Daoy (cell line): ENCODE data around the gene CFD. TPM values are rescaled to one million over a fixed set of nuclear protein-coding genes. Genes with fewer than 3 reads are reported as not detected.
"Not testable (repeated sequence)": the region's sequence is repeated elsewhere in the genome, so short reads cannot be mapped to it uniquely, and the experiment has no call there.

Experiments
- DNase-seq: peaks from one replicate; pipeline ENCODE4 v3.0.0-alpha.2; 2015; ENCODE audit warnings: low read depth
- total RNA-seq: library from RNA; depleted of rRNA; stranded (reverse); fragments of >200 nt; shearing (Covaris generic); gene quantifications from 2 replicates; pipeline ENCODE4 v1.2.3, GENCODE V29; 2014

The CFD gene
- total RNA-seq, 1 experiment from 2014 or later: 5.7 TPM

DNA sequence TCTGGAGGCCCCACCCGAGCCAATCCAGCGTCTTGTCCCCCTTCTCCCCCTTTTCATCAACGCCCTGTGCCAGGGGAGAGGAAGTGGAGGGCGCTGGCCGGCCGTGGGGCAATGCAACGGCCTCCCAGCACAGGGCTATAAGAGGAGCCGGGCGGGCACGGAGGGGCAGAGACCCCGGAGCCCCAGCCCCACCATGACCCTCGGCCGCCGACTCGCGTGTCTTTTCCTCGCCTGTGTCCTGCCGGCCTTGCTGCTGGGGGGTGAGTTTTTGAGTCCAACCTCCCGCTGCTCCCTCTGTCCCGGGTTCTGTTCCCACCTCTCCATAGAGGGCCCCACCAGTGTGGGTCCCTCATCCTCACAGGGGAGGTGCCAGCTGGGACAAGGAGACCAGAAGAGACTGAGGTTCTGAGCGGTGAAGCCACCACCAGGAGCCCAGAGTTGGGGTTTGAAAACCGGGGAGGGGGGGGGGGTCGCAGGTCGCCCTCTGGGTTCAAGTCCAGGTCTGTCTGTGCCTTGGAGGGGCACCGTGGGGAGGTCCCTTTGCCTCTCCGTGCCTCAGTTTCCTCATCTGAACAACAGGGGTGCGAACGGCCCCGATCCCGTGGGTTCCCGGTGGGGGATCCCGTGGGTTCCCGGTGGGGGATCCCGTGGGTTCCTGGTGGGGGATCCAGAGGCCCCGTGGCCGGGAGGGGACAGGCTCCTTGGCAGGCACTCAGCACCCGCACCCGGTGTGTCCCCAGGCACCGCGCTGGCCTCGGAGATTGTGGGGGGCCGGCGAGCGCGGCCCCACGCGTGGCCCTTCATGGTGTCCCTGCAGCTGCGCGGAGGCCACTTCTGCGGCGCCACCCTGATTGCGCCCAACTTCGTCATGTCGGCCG lies 7.1 kb upstream of the CFD start, which contains the start of gene ELANE:
Gene ELANE (plus strand): TSS at position 168 of the 878 bp plus-strand sequence. CDS start 26 bp downstream, at position 194.
- DNase-seq: no peak

GRCh38 chr19:853014-853585 lies 6.4 kb upstream of the CFD start:
- no peak for DNase-seq

DNA sequence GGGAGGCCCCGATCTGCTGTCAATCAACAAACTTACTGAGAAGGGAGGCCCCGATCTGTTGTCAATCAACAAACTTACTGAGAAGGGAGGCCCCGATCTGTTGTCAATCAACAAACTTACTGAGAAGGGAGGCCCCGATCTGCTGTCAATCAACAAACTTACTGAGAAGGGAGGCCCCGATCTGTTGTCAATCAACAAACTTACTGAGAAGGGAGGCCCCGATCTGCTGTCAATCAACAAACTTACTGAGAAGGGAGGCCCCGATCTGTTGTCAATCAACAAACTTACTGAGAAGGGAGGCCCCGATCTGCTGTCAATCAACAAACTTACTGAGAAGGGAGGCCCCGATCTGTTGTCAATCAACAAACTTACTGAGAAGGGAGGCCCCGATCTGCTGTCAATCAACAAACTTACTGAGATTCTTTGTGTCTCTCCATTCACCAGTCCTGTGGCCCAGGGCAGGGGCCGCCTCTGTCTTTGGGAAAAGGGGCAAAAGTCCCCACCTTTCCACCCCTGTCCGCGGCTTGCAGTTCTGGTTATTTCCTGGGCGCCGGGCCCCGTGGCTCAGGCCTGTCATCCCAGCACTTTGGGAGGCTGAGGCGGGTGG lies 5.7 kb upstream of the CFD start:
- not testable (repeated sequence) for DNase-seq

DNA sequence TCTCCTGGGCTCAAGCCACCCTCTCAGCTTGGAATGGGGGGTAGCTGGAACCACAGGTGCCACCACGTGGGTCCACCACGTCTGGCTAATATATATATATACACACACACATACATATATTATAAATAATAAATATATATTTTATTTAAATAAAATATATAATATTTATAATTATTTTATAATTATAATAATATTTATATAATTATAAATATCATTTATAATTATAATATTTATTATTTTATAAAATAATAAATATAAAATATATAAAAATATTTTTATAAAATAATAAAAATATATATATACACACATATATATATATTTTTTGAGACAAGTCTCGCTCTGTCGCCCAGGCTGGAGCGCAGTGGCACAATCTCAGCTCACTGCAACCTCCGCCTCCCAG lies 4.9 kb upstream of the CFD start:
- DNase-seq: no peak

GRCh38 chr19:855142-855541 lies 4.3 kb upstream of the CFD start:
- DNase-seq: no peak

GRCh38 chr19:855566-856120 lies 3.8 kb upstream of the CFD start:
- DNase-seq: no peak

GRCh38 chr19:858284-858683 lies 1.2 kb upstream of the CFD start:
- DNase-seq: no peak

DNA sequence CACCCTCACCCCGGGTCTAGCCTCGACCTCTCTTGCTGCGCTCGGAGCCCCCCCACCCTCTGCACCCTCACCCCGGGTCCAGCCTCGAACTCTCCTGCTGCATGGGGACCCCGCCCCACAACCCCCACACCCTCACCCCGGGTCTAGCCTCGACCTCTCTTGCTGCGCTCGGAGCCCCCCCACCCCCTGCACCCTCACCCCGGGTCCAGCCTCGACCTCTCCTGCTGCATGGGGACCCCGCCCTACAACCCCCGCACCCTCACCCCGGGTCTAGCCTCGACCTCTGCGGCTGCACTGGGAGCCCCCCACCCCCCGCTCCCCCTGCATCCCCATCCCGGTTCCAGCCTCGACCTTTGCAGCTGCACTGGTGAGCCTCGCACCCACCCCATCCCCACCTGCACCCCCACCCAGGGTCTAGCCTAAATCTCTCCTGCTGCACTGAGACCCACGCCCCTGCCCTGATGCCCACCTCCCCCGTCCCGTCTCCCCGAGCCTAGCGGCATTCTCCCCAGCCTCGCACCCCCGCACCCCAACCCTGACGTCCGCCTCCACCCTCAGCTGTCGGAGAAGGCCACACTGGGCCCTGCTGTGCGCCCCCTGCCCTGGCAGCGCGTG lies 1.8 kb downstream of the CFD start:
- no peak for DNase-seq

GRCh38 chr19:861756-862580 lies 2.5 kb downstream of the CFD start:
- peak; percentile 83 for DNase-seq

DNA sequence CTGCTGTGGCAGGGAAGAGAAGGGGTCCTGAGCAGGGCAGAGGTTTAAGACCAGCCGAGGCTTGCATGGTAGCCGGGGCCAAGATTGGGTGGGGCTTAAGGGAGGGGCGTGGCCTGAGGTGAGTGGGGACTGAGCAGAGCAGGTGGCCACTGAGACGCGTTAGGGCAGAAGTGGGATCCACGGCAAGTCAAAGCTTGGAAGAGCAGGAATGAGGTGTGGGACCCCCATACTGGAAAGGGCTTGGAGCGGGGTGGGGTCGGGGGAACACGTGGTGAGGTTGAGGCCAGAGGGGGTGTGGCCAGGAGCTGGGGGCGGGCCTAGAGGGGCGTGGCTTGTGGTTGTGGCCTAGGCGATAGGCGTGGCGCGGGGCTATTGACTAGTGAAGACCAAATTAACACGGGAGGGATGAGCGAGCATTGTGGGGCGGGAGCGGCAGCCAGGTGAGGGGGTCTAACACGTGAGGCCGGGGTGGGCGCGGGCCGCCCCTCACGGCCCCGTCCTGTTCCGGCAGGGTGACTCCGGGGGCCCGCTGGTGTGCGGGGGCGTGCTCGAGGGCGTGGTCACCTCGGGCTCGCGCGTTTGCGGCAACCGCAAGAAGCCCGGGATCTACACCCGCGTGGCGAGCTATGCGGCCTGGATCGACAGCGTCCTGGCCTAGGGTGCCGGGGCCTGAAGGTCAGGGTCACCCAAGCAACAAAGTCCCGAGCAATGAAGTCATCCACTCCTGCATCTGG lies 3.3 kb downstream of the CFD start:
- DNase-seq: peak; percentile 81

- DNase-seq: no peak
Observed at GRCh38 chr19:863315-863620, 3.8 kb downstream of the CFD start.

GRCh38 chr19:866769-867300 lies 7.4 kb downstream of the CFD start:
- DNase-seq: no peak

GRCh38 chr19:867301-867793 lies 7.9 kb downstream of the CFD start:
- DNase-seq: no peak

- no peak for DNase-seq
Observed at GRCh38 chr19:867855-868457, 8.5 kb downstream of the CFD start.

GRCh38 chr19:868458-869244 lies 9.2 kb downstream of the CFD start:
- DNase-seq: no peak

DNA sequence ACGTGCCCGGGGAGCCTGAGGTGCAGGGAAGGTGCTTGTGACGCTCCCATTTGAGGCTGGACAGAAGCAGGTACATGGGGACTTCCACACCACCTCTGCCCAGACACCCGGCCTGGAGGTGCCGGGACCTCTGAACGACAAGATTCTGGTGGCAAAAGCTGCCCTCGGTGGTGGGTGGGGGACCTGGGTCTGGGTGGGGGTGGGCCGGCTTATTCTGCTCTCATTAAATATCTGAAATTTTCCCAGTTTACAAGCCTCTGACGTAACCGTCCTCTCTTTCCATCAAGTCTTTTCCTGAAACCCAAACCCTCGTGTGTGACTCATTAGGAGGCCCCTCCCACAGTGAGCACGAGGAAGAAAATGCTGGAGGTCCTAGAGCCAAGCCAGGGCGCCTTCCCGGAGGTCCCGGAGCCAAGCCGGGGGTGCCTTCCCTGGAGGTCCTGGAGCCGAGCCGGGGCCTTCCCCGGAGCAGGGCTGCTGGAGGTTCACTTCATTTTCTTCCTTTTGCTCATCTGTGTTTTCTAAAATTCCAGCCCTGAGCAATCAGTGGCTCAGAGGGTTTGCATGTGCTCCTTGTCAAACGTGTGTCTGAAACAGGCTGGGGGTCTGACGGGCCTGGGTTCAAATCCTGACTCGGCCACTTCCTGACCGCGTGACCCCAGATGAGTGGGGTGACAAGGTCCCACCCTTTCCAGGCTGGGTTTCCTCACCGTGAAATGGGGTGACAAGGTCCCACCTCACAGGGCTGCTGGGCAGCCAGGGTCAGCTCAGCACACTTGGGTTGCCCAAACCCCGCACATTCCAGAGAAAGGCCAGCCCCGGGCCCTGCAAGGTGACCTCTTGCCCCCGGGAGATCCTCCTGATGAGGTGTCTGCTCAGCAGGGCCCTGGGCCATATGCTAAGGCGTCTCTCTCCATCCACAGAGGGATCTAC lies 10.0 kb downstream of the CFD start:
- DNase-seq: peak; percentile 93

DNA sequence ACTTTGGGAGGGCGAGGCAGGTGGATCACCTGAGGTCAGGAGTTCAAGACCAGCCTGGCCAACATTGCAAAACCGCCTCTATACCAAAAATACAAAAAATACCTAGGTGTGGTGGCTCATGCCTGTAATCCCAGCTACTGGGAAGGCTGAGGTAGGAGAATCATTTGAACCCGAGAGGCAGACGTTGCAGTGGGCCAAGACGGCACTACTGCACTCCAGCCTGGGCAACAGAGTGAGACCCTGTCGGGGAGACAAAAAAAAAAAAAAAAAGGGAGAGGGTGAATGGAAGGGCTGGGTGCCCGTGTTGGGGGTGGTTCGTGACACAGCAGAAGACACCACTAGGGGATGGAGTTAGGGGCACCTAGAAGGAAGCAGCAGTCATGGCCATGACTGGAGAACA lies 10.8 kb downstream of the CFD start:
- DNase-seq: no peak

DNA sequence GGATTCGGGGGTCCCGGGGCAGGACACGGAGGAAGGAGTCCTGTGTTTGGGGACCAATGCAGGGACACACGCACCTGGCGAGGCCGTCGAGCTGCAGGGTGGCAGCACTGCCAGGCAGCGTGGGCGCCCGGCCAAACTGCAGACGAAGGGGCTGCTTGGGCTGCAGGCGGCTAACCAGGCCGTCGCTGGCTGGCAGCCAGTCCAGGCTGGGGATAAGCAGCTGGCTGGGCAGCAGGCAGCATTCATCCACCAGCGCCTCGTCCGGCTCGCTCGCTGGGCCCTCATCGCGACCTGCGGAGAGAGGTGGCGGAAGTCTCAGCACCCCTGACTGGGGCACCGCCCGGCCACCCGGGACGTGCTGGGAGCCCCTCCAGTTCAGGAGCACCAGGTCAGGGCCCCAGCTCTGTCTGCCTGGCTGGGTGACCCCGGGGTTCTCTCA lies 11.5 kb downstream of the CFD start:
- DNase-seq: no peak
